ENCODE measurements around the gene WIPI1.

The WIPI1 gene

GRCh38 chr17:68460146-68460545, 2.9 kb upstream of the WIPI1 start:
- DNase-seq = no peak

DNA sequence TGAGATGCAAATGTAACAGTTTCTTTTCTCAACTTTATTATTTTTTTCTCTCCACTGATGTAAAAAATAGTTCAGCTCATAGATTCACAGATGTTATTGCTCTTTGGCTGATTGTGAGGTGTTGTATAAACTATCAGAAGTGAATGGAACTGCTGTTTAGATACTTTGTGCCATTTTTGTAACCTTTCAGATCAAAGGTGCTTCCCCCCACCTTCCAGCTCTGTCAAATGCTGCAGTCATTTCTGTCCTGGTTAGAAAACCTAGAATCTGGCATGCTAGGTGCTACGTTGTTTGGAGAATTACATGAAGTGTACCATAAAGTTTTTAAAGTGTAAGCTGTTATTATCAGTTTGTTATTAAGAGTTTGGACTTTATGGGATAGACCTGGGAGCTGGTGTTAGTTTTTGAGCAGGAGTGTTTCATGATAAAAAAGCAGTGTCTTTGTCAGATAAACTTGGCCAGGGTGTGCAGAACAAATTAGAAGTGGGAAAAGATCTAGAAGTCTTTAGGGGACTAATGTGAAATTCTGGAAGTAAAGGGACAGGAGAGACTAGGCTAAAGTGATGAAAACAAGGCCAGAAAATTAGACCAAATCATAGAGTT, 1.8 kb upstream of the WIPI1 start:
- no peak for DNase-seq

DNA sequence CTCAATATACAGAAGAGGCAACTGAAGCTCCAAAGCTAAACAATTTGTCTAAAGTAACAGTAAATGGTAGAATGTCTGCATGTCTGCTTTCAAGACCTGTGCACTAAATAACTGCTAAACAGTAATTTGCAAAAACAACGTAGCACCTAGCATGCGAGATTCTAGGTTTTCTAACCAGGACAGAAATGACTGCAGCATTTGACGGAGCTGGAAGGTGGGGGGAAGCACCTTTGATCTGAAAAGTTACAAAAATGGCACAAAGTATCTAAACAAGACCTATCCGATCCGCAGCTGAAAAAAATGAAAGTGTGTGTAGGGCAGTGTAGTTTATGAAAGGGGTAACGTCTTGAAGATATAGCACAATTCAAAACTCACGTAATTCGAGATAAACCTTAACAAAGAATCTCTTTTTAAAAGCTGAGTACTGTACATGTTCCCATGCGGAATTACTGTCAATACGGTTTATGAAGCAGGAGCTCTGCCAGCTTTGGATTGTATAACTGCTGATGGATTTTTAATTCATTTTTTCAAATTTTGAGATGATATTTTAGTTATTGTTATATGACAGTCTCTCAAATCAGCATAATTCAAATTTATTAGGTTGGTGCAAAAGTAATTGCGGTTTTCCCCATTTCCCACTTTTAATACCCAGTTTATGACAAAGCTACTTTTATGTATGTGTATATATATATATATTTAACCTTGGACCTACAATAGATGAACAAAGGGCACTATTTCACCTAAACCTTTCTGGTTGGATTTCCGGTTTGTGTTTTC, 1.2 kb upstream of the WIPI1 start:
- DNase-seq = no peak

- DNase-seq = peak; percentile 93 to 94
These were observed 403 bp upstream of the WIPI1 start for GRCh38 chr17:68457539-68458259.

DNA sequence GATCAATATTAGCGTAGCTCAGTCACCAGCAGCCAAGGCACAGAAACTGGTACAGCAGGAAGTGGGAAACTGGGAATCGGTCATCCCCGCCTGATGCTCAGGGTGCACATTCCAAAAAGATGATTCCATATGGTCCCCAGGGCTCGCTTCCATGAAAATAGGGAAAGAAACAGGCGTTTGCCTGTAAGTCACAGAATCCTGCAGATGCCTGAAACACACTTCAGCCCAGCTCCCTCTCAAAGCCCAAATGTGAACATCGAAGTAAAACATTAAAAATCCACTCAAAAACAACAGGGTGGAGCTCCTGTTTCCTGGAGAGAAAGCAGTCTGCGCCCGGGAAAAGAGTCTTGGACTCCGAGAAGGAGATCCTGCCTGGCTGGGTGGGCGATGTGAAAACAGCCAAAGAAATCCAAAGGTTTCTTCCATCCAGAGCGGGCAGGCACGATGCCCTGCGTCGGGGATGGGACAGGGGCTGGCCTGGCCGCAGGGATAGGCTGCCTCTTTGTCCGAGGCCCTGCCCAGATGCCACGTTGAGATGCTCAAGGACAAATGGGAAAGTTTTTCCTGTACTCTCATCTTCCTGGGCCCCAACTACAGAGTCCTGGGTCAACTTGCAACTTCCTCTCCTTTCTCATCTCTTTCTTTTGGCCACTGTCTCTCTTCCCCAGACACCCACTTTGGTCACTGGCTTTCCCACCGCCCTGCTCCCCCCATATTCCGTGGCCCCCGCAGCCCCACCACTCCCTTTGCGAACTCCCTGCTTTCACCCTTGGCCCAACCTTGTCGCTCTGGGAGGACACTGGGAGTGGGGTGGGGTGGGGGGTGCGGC, 743 bp downstream of the WIPI1 start:
- peak; percentile 72 to 89 for DNase-seq

- DNase-seq = no peak
These were observed 1.4 kb downstream of the WIPI1 start for GRCh38 chr17:68455901-68456338.

DNA sequence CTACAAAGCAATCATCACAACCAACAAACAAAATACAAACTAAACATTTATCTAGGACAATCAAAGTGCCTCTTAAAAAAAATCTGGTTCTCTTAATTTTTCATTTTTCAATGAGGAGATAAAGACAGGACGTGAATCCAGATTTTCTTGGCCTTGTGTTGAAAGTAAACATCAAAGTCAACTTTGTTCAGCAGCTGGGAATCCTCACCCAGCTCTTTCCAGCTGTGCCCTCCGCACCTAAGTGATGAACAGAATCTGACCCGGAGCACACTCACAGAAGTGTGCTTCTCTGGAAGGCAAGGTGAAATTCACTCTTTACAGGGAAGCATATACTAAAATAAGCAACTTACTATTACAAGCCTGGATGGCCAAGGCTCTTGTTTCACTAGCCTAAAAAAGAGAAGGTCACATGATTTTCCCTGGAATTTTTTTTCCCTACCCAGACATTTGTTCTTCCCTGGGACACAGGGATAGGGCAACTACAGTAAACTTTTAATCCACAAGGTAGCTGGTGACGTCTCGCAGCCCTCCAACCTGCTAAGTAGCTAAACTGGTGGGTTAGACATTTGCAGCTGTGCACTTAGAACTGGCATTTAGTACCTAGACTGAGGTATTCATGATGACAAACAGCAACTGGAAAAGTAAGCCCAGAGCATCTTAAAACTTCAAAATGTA, 3.2 kb downstream of the WIPI1 start:
- no peak for DNase-seq

DNA sequence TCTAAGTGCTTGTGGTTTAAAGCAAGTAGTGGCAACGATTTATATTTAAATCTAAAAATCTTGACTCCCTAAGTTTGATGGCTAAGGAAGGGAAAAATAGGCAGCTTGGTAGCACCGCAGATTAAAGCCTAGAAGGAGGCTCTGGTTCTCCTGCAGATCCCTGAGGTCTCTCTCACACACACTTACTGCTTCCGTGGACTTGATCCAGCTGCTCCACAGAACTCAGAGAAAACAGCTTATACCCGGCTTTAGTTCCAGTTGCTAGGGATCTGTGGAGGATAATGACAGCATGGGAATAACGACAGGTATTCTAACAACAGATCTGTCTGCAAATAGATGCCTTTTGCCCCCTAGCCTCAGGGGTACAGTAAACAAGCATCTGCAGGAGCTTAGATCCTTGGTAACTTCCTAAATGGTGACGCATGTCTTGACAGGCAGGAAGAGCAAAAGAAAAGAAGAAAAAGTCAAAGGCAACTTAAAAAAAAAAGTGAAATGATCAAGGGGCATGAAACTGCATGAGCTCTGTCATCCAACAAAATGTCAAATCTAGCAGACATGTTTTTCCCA, 4.5 kb downstream of the WIPI1 start:
- no peak for DNase-seq

- DNase-seq = no peak
These were observed 5.5 kb downstream of the WIPI1 start for GRCh38 chr17:68451670-68452354.

DNA sequence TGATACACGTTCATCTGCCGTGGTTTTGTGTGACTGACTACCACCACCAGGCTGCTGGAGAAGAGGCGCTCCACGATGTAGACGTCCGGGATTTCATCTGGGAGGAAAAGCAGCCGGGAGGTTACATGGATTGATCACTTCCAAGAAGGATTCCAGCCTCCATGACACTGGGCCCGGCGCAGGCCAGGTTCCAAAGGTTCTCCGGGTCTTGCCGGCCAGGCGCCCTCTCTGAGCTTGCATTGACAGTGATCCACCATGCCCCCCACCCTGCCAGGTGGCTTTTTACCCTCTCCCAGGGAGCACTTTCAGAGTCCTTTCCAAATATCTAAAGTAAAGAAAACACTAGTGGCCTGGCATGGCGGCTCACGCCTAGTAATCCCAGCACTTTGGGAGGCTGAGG, 6.5 kb downstream of the WIPI1 start:
- no peak for DNase-seq

- DNase-seq = no peak
These were observed 6.9 kb downstream of the WIPI1 start for GRCh38 chr17:68450391-68450790.

- no peak for DNase-seq
These were observed 8.1 kb downstream of the WIPI1 start for GRCh38 chr17:68449021-68449739.

DNA sequence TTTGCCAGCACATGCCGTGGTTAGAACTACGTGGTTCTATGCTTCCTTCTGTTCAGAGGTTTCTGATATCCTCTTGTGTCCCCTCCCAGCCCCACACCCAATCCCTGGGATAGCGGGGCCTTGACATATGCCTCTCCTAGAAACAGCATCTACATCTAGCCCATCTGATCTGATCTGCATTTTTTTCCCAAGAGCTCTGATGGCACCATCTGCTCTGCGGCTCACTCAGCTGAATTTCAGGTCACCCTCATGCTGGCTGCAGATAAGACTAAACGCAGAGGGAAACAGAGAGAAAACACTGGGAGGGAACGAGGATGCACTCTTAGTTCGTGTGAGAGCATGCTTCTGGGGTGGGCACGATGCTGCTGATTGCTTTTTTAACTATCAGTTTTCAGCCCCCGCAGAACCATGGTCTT, 10.7 kb downstream of the WIPI1 start:
- DNase-seq = no peak

DNA sequence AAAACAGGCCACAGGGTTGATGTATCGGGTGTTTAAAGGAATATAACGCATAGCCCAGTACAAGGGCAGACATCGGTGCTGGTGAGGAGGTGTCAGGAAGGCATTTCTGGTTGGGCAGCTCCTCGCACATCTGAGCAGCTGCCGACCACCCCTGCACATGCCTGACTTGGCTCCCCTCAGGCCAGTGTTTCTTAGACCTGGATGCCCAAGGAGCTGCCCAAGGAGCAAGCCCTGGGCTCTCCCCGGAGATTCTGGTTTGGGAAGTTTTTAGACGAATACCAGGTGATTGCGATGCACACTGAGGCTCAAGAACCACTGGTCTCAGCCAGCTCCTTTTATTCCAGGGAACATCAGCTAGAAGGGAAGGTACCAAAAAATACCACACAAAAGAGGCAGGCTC, 11.6 kb downstream of the WIPI1 start:
- no peak for DNase-seq

DNA sequence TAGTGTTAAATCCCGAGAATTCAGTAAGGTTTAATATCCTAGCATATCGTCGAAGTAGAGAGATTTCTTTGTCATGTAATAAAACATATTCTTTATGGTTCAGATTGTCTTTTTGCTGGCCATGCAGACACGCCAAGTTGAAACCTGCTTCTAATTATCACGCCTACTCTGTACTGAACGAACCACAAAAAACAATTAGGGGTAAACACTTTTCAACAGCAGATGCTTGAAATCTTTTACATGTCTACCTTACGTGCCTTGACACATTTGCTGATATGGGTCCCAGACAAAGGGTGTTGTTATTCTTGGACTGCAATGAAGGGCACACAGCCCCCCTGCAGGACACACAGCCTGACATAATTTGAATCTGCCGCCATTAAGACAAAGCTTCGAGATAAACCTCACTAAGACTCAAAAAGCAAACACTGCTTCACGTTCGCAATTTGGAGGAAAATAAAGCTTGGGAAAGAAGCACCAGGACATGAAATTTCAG, 13.3 kb downstream of the WIPI1 start:
- DNase-seq = no peak

- DNase-seq = no peak
These were observed 16.1 kb downstream of the WIPI1 start for GRCh38 chr17:68441070-68441770.

- DNase-seq = no peak
These were observed 16.8 kb downstream of the WIPI1 start for GRCh38 chr17:68440526-68440925.

DNA sequence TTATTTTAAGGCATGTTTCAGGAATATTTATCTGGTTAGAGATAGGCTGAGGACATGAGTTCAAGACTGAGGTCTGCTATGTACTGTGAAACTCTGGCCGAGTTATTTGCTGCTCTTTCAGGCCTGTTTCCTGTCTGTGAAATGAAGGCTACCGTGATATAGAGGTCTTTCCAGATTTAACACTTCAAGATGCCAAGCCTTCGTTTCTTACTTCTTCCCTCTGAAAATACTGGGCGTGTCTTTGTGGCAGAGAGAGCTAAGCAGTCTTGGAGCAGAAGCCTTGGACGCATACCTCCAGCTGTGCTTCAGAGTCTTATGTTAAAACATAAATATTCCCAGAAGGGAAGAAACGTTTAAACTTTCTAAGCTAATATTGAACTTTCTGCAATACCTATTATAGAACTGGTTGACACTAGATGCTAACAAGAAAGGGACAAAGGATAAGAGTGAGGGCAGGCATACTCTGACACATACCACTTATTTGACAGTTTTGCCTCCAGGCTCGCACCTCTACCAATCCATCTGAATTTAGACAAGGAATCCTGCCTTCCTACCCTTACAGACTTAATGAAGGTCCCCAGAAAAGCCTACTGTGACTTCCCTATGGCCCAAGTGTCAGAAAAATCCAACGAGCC, 17.5 kb downstream of the WIPI1 start:
- no peak for DNase-seq
